ENCODE results near the gene TMEM179B.
A peak's percentile ranks its signal among the peaks of the same experiment; 100 is the strongest.
"Not testable (repeated sequence)": the region's sequence is repeated elsewhere in the genome, so short reads cannot be mapped to it uniquely, and the experiment has no call there.

The TMEM179B gene, protein sequence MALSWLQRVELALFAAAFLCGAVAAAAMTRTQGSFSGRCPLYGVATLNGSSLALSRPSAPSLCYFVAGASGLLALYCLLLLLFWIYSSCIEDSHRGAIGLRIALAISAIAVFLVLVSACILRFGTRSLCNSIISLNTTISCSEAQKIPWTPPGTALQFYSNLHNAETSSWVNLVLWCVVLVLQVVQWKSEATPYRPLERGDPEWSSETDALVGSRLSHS

DNA sequence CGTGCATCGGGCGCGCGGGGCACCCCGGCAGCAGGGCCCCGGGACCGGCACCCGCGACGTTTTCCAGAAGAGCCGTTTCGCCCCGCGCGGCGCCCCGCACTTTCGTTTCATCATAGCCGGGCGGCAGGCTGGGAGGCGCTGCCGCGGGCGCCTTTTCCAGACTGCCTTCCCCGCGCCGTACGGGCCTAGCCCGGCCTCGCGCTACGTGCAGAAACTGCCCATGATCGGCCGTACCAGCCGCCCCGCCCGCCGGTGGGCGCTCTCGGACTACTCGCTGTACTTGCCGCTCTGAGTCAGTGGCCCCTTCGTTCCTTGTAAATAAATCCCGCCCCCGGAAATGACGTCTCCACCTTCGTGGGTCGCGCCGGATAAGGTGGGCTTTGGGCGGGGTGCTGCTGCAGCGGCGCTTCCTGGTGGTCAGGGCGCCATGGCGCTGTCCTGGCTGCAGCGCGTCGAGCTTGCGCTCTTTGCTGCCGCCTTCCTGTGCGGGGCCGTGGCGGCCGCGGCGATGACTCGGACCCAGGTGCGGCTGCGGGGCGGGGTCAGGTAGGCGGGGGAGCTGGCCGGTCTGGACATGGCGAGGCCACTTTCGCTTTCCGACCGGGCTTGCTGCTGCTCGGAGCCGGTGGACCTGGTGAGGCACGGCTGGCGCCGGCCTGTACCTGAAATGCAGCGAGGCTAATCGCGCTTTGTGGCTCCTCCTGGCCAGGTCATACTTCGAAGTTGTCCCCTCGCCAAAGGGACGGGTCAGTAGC lies at the start of gene TMEM179B:
TMEM179B (plus strand) TSS at position 398 of the 755 bp plus-strand sequence; CDS start at position 428, 30 bp downstream.
- DNase-seq (ENCODE audit: low read depth, low spot score), result peak; percentile 99
- Histone ChIP-seq H3K4me1 (ENCODE audit: control insufficient read depth, insufficient read depth, low read length) (peaks cover under 1% of the 10 kb centered on the region; the same call in 1 of the 2 replicates), H3K36me3 (ENCODE audit: control insufficient read depth, insufficient read depth, low read length) (peaks cover 9% of the 10 kb centered on the region), H3K9me3 (ENCODE audit: control insufficient read depth, insufficient read depth, low read length) (no peaks in the 10 kb centered on the region), H3K27ac (ENCODE audit: low read length) (no peak within 1 kb of the TSS), H3K27me3 (ENCODE audit: control insufficient read depth, insufficient read depth, low read length) (no peaks in the 10 kb centered on the region), H3K4me3 (ENCODE audit: low read length) (peak within 1 kb of the TSS; percentile 71)
- no CpG with 5 or more reads among the region's 88 CpGs for WGBS (ENCODE audit: insufficient coverage, insufficient read length)

DNA sequence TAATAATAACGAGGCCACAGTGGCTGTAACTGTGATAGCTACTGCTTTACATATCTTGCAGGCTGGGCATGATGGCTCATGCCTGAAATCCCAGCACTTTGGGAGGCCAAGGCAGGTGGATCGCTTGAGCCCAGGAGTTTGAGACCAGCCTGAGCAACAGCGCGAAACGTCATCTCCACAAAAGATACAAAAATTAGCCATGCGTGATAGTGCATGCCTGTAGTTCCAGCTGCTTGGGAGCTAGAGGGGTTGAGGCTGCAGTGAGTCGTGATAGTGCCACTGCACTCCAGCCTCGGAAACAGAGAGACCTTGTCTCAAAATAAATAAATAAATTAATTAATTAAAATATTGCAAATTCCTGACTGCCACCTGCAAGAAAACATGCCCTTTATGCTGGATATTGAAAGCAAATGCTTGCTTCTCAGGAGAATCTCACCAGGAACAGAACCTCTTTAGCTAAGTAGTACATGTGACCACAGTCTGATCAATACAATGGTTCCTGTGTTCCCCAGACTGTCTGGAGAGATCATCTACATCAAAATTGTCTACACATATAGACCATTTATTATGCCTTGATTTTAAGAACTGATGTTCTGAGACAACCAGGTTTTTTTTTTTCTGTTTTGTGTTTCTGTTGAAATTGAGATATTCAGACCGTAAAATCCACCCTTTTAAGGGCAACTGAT lies 39.6 kb upstream of the TMEM179B start:
- H3K36me3 ChIP-seq (ENCODE audit: control insufficient read depth, insufficient read depth, low read length), result peaks cover 12% of the 10 kb centered on the region
- no peaks in the 10 kb centered on the region for H3K9me3 ChIP-seq (ENCODE audit: control insufficient read depth, insufficient read depth, low read length)
- H3K27ac ChIP-seq (ENCODE audit: low read length), result no peak overlapping the region
- no peaks in the 10 kb centered on the region for H3K27me3 ChIP-seq (ENCODE audit: control insufficient read depth, insufficient read depth, low read length)
- no peaks in the 10 kb centered on the region for H3K4me1 ChIP-seq (ENCODE audit: control insufficient read depth, insufficient read depth, low read length)
- DNase-seq (ENCODE audit: low read depth, low spot score), result no peak
- no CpG with 5 or more reads among the region's 9 CpGs for WGBS (ENCODE audit: insufficient coverage, insufficient read length)
- no peak overlapping the region for H3K4me3 ChIP-seq (ENCODE audit: low read length)

DNA sequence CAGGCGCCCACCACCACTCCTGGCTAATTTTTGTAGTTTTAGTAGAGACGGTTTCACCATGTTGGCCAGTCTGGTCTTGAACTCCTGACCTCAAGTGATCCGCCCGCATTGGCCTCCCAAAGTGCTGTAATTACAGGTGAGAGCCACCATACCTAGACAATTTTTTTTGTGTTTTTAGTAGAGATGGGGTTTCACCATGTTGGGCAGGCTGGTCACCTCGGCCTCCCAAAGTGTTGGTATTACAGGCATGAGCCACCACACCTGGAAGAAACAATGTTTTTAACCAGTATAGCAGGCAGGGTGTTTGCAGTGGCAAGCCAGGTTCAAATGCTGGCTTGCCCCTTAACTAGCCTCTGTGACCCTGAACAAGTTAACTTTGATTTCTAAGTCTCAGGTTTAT lies 37.3 kb upstream of the TMEM179B start:
- H3K4me3 ChIP-seq (ENCODE audit: low read length); H3K9me3 ChIP-seq (ENCODE audit: control insufficient read depth, insufficient read depth, low read length); DNase-seq (ENCODE audit: low read depth, low spot score); H3K27ac ChIP-seq (ENCODE audit: low read length); H3K27me3 ChIP-seq (ENCODE audit: control insufficient read depth, insufficient read depth, low read length); H3K4me1 ChIP-seq (ENCODE audit: control insufficient read depth, insufficient read depth, low read length): not testable (repeated sequence)
- peaks cover 18% of the 10 kb centered on the region for H3K36me3 ChIP-seq (ENCODE audit: control insufficient read depth, insufficient read depth, low read length)
- no CpG with 5 or more reads among the region's 5 CpGs for WGBS (ENCODE audit: insufficient coverage, insufficient read length)

DNA sequence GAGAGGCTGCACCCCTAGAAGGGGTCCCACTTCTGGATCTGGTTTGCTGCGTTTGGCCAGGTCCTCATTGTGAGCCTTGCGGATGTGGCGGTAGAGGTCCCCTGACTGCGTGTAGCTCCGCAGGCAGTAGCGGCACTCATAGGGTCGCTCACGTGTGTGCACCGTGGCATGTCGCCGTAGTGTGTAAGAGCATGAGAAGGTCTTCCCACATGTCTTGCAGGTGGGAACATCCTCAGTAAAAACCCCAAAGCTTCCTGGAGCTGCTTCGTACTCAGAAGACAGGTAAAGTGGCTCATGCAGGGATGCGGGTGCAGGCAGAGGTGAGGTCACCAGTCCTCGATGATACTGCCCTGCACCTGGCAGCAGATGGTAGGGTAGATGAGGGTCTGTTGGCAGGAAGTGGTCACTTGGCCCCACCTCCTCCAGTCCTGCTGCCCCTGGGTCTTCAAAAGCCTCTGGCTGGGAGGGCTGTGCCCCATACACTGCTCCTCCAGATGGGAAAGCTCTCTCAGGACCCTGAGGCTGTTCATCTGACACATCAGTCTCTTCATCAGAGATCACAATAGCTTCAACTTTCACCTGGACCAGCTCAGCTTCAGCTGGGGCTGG lies 34.9 kb upstream of the TMEM179B start:
- H3K27me3 ChIP-seq (ENCODE audit: control insufficient read depth, insufficient read depth, low read length), result no peaks in the 10 kb centered on the region
- H3K4me3 ChIP-seq (ENCODE audit: low read length), result no peak overlapping the region
- DNase-seq (ENCODE audit: low read depth, low spot score), result no peak
- no peaks in the 10 kb centered on the region for H3K4me1 ChIP-seq (ENCODE audit: control insufficient read depth, insufficient read depth, low read length)
- no peak overlapping the region for H3K27ac ChIP-seq (ENCODE audit: low read length)
- H3K36me3 ChIP-seq (ENCODE audit: control insufficient read depth, insufficient read depth, low read length), result peaks cover 18% of the 10 kb centered on the region
- no CpG with 5 or more reads among the region's 14 CpGs for WGBS (ENCODE audit: insufficient coverage, insufficient read length)
- no peaks in the 10 kb centered on the region for H3K9me3 ChIP-seq (ENCODE audit: control insufficient read depth, insufficient read depth, low read length)

DNA sequence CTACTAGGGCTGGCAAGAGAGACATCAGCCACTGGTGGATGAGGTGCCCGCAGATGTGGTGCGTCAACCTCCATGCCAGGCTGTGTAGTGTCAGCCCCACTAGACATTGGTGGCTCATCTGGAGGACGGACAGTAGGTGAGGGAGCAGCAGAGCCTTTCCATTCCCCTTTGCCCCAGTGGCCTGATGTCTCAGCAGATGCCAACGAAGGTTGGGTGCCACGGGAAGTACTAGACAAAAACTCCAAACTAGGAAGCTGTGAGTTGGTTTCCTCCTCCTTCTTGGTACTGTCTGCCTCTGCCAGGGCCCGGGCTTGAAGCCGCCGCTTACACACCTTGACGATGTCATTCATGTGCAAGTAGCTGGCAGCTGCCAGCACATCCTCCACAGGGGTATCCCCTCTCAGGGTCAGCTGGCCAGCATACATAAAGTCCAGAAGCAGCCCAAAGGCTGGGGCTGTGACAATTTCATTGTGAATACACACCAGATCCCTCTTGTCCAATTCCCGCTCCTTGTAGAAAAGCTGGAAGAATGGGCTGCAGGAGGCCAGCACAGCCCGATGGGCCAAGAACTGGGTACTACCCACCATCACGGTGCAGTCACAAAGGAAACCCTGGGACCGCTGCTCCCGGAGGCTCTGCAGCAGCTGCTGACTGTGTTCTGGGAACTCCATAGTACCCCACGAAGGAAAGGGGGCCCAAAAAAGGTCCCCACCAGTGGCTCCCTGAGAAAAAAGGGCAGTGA lies 34.0 kb upstream of the TMEM179B start:
- Histone ChIP-seq H3K36me3 (ENCODE audit: control insufficient read depth, insufficient read depth, low read length) (peaks cover 18% of the 10 kb centered on the region), H3K4me1 (ENCODE audit: control insufficient read depth, insufficient read depth, low read length) (no peaks in the 10 kb centered on the region), H3K27ac (ENCODE audit: low read length) (no peak overlapping the region), H3K9me3 (ENCODE audit: control insufficient read depth, insufficient read depth, low read length) (no peaks in the 10 kb centered on the region), H3K4me3 (ENCODE audit: low read length) (no peak overlapping the region; the same call in 1 of the 2 replicates), H3K27me3 (ENCODE audit: control insufficient read depth, insufficient read depth, low read length) (no peaks in the 10 kb centered on the region)
- no CpG with 5 or more reads among the region's 15 CpGs for WGBS (ENCODE audit: insufficient coverage, insufficient read length)
- DNase-seq (ENCODE audit: low read depth, low spot score), result no peak

DNA sequence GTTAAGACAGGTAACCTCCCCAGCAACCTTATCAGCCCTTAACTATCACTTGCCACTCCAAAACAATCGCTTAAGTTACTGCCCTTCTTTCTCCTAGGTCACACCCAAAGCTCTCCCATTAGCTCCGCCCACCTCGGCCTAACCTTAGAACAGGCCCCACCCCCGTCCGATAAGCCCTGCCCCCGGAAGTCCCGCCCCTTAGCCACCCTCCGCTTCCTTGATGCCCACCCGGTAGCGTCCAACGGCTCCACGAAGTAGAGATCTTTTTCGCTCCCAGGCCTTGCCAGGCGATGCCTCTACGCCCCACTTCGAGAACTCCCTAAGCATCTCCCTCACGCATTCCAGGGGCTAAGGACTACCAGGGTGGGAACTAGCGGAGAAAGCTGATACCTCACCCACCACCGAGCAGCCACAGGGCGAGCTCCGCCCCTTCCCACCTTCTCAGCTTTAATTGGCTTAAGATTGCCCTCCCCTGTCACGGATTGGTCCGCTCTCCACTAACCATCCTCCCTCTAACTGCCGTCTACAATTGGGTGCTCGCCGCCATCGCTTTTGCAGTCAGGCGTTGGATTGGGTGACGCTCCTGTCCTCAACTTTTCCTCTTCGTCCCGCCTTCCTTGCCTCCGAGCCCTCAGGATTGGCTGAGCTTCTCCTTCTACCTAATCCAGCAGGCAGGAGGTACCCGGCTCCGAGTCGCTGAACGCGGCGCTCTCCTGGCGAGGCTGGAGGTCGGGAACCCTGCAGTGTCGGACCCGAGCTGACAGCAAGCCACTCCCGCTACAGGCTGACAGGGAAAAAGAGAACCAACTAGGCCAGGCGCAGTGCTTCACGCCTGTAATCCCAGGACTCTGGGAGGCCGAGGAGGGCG lies 33.2 kb upstream of the TMEM179B start, which contains the start of gene ZBTB3:
ZBTB3 (minus strand) TSS at position 425 of the 868 bp plus-strand sequence. CDS start 496 bp downstream, outside the sequence.
- Histone ChIP-seq H3K4me3 (ENCODE audit: low read length) (peak within 1 kb of the TSS; percentile 59; the same call in 1 of the 2 replicates), H3K4me1 (ENCODE audit: control insufficient read depth, insufficient read depth, low read length) (no peaks in the 10 kb centered on the region), H3K27ac (ENCODE audit: low read length) (no peak within 1 kb of the TSS), H3K9me3 (ENCODE audit: control insufficient read depth, insufficient read depth, low read length) (no peaks in the 10 kb centered on the region), H3K27me3 (ENCODE audit: control insufficient read depth, insufficient read depth, low read length) (no peaks in the 10 kb centered on the region), H3K36me3 (ENCODE audit: control insufficient read depth, insufficient read depth, low read length) (peaks cover 16% of the 10 kb centered on the region)
- no CpG with 5 or more reads among the region's 47 CpGs for WGBS (ENCODE audit: insufficient coverage, insufficient read length)
- DNase-seq (ENCODE audit: low read depth, low spot score), result peak; percentile 100

DNA sequence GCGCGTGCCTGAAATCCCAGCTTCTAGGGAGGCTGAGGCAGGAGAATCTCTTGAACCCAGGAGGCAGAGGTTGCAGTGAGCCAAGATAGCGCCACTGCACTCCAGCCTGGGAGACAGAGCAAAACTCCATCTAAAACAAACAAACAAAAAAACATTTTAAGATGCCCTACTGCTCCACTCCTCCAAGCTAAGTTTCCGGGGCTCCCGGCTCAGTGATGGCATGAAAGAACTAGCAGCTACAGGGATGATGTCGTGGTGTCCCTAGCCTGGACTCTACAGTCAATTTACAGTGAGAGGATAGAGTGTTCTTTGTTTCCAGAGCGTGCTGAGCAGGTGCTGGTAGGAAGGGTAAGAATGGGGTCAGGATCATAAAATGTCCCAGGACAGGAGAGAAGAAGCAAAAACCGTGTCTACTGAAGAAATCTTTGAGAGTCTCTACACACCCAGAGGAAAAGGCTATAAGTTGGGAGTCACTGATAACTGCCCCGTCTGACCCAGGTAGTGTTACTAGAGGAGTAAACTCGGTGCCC lies 32.1 kb upstream of the TMEM179B start:
- Histone ChIP-seq H3K9me3 (ENCODE audit: control insufficient read depth, insufficient read depth, low read length) (no peaks in the 10 kb centered on the region), H3K36me3 (ENCODE audit: control insufficient read depth, insufficient read depth, low read length) (peaks cover 14% of the 10 kb centered on the region), H3K27me3 (ENCODE audit: control insufficient read depth, insufficient read depth, low read length) (no peaks in the 10 kb centered on the region), H3K27ac (ENCODE audit: low read length) (no peak overlapping the region), H3K4me1 (ENCODE audit: control insufficient read depth, insufficient read depth, low read length) (no peaks in the 10 kb centered on the region), H3K4me3 (ENCODE audit: low read length) (no peak overlapping the region)
- DNase-seq (ENCODE audit: low read depth, low spot score), result no peak
- WGBS (ENCODE audit: insufficient coverage, insufficient read length), result no CpG with 5 or more reads among the region's 10 CpGs

DNA sequence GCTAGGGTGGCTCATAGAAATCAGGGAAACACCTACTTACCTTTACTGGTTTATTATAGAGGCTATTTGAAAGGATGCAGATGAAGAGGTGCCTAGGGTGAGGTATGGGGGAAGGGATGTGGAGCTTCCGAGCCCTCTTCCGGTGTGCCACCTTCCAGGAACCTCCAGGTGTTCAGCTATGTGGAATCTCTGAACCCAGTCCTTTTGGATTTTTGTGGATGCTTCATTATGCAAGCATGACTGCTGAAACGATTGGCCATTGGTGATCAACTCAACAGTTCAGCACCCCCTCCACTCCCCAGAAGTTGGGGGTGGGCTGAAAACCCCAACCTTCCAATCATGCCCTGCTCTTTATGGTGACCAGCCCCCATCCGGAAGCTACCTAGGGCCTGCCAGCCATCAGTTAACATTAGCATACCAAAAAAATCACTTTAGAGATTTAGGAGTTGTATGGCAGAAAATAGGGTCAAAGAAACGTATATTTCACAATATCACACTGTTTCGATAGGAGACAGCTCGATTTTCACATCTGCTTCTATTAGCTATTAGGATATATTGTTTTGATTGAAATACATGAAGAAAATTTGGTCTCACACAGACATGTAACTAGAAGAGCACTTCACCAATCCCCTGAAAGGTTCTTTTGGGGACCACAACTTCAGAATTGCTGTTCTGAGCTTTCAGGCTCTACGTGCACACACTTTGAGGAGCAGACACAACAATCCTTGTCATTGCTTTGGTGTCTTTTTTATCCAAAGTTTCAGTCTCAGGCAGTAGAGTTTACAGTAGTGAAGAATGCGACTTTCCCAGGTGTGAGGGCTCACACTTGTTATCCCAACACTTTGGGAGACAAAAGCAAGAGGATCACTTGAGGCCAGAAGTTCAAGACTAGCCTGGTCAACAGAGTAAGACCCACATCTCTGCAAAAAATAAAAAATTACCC lies 29.1 kb upstream of the TMEM179B start:
- peak; percentile 86 for DNase-seq (ENCODE audit: low read depth, low spot score)
- no peaks in the 10 kb centered on the region for H3K9me3 ChIP-seq (ENCODE audit: control insufficient read depth, insufficient read depth, low read length)
- H3K4me3 ChIP-seq (ENCODE audit: low read length), result peak overlapping the region; percentile 44; the same call in 1 of the 2 replicates
- no peaks in the 10 kb centered on the region for H3K27me3 ChIP-seq (ENCODE audit: control insufficient read depth, insufficient read depth, low read length)
- 0 out of 2 replicates have a peak, but pooled peaks cover 1% of the 10 kb centered on the region for H3K36me3 ChIP-seq (ENCODE audit: control insufficient read depth, insufficient read depth, low read length)
- H3K27ac ChIP-seq (ENCODE audit: low read length), result peak overlapping the region; percentile 20
- WGBS (ENCODE audit: insufficient coverage, insufficient read length), result no CpG with 5 or more reads among the region's 9 CpGs
- H3K4me1 ChIP-seq (ENCODE audit: control insufficient read depth, insufficient read depth, low read length), result no peaks in the 10 kb centered on the region

Data from iPS DF 6.9 (cell line).